Neural crest cell (in vitro differentiated cells): Measurements from ENCODE around the gene KNCN. TPM values are rescaled to one million over a fixed set of nuclear protein-coding genes. Genes with fewer than 3 reads are reported as not detected.

ENCODE experiments used
- DNase-seq: peaks from one replicate; pipeline ENCODE4 v3.0.0; 2021; ENCODE audit warnings: low read depth, mixed read lengths, low spot score
- H3K27ac Mint-ChIP-seq: one replicate; pipeline ENCODE4 v1.8.0; 2021; ENCODE audit warnings: mild to moderate bottlenecking, mixed read lengths; ENCODE audit not compliant: unreplicated experiment
- H3K27me3 Mint-ChIP-seq: 2 replicates; pipeline ENCODE4 v1.8.0; 2021; ENCODE audit warnings: low read depth, mild to moderate bottlenecking, mixed read lengths
- H3K36me3 Mint-ChIP-seq: 2 replicates; pipeline ENCODE4 v1.8.0; 2021; ENCODE audit warnings: low read depth, mild to moderate bottlenecking, mixed read lengths
- H3K4me1 Mint-ChIP-seq: 2 replicates; pipeline ENCODE4 v1.8.0; 2021; ENCODE audit warnings: mixed read lengths
- H3K4me3 Mint-ChIP-seq: one replicate; pipeline ENCODE4 v1.8.0; 2021; ENCODE audit warnings: mild to moderate bottlenecking, mixed read lengths
- H3K9me3 Mint-ChIP-seq: 2 replicates; pipeline ENCODE4 v1.8.0; 2021; ENCODE audit warnings: mixed read lengths
- total RNA-seq: library from RNA; stranded (reverse); gene quantifications from 2 replicates; pipeline ENCODE4 v1.2.1, GENCODE V29; 2021
- TF ChIP-seq, protein P1 (sequence below): fragments of 200-600 bp; sonication (generic); conservative IDR thresholded peaks from 2 replicates; pipeline ENCODE4 v1.5.0; 2021; ENCODE audit warnings: antibody characterized with exemption, mild to moderate bottlenecking

KNCN gene
- total RNA-seq, 1 donor from 2014 or later: not detected

DNA sequence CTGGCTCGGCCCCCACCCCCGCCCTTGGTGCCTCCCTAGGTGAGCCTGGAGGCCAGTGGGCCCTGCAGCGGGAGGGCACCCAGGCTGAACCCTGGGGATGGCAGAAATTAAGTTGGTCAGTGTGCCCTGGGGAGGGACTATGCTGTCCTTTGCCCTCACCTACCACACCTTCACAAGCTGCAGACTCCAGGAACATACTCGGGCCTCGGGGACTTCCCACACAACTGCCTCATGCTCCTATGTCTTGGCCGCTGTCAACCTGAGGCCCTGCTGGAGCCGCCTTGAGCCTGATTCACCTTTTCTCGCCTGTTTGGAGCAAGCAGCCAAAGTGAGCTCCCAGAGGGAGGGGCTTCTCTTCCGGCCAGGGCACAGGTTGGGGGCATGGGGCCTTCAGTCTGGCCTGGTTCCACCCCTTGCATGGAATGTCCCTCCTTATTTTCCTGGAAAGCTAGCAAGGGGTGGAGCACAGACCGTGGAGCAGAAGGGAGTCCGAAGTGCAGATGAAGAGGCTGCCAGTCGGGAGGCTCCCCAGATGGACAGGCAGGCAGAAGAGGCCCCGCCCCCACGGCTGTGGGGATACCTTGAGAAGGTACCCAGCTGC lies 24.7 kb downstream of the KNCN start:
- Mint-ChIP-seq H3K4me1 (peaks cover 22% of the 10 kb centered on the region), H3K4me3 (no peak overlapping the region), H3K27ac (no peak overlapping the region), H3K27me3 (peaks cover 79% of the 10 kb centered on the region), H3K36me3 (no peaks in the 10 kb centered on the region), H3K9me3 (no peaks in the 10 kb centered on the region)
- DNase-seq: no peak
- TF ChIP-seq, protein P1, sequence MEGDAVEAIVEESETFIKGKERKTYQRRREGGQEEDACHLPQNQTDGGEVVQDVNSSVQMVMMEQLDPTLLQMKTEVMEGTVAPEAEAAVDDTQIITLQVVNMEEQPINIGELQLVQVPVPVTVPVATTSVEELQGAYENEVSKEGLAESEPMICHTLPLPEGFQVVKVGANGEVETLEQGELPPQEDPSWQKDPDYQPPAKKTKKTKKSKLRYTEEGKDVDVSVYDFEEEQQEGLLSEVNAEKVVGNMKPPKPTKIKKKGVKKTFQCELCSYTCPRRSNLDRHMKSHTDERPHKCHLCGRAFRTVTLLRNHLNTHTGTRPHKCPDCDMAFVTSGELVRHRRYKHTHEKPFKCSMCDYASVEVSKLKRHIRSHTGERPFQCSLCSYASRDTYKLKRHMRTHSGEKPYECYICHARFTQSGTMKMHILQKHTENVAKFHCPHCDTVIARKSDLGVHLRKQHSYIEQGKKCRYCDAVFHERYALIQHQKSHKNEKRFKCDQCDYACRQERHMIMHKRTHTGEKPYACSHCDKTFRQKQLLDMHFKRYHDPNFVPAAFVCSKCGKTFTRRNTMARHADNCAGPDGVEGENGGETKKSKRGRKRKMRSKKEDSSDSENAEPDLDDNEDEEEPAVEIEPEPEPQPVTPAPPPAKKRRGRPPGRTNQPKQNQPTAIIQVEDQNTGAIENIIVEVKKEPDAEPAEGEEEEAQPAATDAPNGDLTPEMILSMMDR: no peak

DNA sequence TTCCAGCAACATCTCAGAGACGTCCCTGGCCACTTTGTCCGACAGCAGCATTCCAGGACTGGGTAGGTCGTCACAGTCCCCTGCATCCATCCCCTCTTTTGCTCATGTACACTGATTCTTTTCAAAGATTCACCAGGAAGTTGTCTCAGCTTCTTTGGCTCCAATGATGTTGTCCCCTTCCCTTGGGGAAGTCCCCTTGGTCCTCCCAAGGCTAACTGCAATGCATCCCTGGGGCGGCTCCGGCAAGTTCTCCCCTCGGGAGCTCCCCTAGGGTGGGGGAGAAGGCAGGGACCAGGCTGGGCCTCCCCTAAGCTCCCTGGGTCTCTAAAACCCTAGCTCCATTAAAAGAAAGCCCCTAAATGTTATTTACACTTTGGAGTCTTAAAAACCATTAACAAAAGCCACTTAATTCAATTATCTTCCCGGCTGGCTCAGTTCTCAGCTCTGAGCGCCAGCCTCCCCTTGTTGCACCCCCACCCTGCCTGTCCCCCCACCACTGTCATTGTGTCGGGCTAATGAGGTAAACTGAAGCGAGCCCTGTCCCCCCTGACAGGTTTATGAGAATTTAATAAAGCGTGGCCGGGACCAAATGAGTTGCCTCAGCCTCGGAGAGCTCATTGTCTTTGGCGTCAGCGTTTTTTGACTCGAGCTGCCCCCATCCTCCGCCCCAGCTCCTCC lies 25.3 kb downstream of the KNCN start:
- DNase-seq: no peak
- H3K4me3 Mint-ChIP-seq: no peak overlapping the region

DNA sequence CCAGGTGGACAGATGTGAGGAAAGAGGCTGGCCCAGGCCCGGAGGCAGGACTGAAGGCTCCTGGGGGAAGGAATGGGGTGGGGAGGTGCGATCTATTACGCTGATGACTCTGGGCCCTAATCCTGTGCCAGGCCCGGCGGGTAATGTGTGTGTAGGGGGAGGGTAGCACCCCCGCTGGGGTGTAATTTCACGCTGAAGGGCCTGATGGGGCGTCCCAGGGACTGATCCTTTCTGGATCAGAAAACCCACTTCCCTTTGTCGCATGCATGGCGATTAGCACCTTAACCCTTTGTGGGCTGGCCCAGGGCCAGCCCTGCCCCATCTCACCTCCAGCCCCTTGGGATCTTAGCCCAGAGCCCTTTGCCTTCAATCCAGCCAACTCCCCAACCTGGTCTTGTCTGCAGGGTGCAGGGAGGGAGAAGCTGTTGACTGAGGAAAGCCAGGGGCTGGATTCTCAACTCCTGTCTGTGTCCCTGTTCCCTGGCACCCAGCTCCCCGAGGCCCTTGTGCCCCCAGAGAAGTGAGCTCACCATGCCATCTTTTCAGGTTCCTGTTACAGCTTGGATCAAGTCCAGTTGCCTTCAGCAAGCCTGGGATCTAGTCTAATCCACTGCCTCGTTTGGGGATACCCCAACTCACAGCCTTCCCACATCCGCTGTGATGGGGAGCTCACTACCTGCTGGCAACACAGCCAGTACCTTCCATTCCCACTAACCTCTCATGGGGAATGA lies 26.0 kb downstream of the KNCN start:
- peaks cover 71% of the 10 kb centered on the region for H3K27me3 Mint-ChIP-seq
- no peak for DNase-seq
- H3K4me1 Mint-ChIP-seq: peaks cover 26% of the 10 kb centered on the region
- TF ChIP-seq, protein P1: no peak
- H3K4me3 Mint-ChIP-seq: no peak overlapping the region
- H3K36me3 Mint-ChIP-seq: no peaks in the 10 kb centered on the region
- no peaks in the 10 kb centered on the region for H3K9me3 Mint-ChIP-seq
- H3K27ac Mint-ChIP-seq: no peak overlapping the region

More for the DNA sequence above, 25.3 kb downstream of the KNCN start:
- Mint-ChIP-seq H3K36me3 (no peaks in the 10 kb centered on the region), H3K27ac (no peak overlapping the region), H3K9me3 (no peaks in the 10 kb centered on the region), H3K27me3 (peaks cover 74% of the 10 kb centered on the region), H3K4me1 (peaks cover 22% of the 10 kb centered on the region)
- TF ChIP-seq, protein P1: no peak

DNA sequence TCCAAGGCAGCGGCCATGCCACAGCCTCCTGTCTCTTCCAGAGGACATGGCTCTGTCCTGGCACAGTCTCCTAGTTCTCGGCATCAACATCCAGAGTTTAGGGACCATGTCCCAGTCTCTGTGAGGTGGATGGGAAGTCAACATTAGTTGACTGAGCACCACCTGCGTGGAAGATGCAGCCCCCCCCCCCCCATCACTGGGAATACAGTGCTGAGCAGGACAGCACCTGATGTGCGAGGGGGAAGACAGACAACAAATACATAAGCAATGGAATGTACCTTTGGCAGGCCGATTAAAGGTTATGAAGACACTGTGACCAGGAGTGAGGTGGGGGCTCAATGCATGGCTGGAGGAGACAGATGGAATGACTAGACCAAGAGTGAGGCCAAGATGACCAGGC lies 26.6 kb downstream of the KNCN start:
- Mint-ChIP-seq H3K27ac (no peak overlapping the region), H3K4me3 (no peak overlapping the region), H3K9me3 (no peaks in the 10 kb centered on the region), H3K4me1 (peaks cover 32% of the 10 kb centered on the region), H3K36me3 (no peaks in the 10 kb centered on the region), H3K27me3 (peaks cover 71% of the 10 kb centered on the region)
- TF ChIP-seq, protein P1: no peak
- DNase-seq: no peak

DNA sequence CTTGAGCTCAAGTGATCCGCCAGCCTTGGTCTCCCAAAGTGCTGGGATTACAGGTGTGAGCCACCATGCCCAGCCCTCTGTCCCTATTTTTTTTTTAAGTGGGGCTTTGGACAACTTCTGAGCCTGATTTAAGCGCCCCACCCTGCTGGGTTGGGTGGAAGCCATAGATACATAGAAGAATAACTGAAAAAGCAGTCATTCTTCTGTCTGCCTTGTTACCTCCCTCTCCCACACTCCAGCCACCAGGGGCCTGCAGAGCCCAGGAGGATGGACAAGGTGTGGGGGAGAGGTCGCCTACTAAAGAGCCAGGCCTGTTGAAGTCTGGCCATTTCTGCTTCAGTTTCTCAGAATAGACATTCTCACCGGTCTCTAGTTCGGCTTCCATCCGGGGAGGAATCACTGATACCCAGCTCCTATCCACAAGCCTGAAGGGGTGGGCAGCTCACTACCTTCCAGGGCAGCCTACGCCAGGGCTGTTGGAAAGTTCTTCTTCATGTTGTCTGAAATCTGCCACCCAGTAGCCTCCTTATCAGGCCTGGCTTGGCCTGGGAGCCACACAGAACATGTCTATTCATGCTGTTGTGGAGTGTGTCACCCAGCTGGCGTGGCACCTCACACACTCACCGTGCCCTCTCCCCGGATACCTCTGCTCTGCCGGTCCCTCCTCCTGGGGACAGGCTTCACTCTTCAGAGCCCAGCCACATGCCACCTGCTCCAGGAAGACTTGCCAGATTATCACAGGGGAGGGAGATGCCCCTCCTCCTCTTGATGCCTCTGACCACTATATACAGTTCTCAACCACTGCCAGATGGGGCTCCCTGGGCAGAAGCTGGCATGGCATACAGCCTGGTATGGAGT lies 27.7 kb downstream of the KNCN start:
- H3K36me3 Mint-ChIP-seq: no peaks in the 10 kb centered on the region
- no peak for DNase-seq

More for the DNA sequence above, 27.7 kb downstream of the KNCN start:
- peaks cover 64% of the 10 kb centered on the region for H3K27me3 Mint-ChIP-seq
- H3K9me3 Mint-ChIP-seq: no peaks in the 10 kb centered on the region
- TF ChIP-seq, protein P1: no peak
- H3K27ac Mint-ChIP-seq: no peak overlapping the region
- no peak overlapping the region for H3K4me3 Mint-ChIP-seq
- peaks cover 34% of the 10 kb centered on the region for H3K4me1 Mint-ChIP-seq
